H1 (cell line): ENCODE results near the gene OR51A4. TPM values are rescaled to one million over a fixed set of nuclear protein-coding genes. Genes with fewer than 3 reads are reported as not detected.

Experiments
- CTCF ChIA-PET: fragments of 300-600 bp; sonication (Branson Sonifier 250); formaldehyde crosslinking; loops from one replicate; lab custom pipeline; 2021; ENCODE audit not compliant: partially characterized antibody; lab: Charles Lee
- POLR2A ChIA-PET: fragments of 300-600 bp; sonication (Branson Sonifier 250); formaldehyde crosslinking; loops from one replicate; lab custom pipeline; 2021; ENCODE audit warnings: inconsistent platforms; ENCODE audit not compliant: partially characterized antibody; lab: Charles Lee
- DNase-seq, 2 experiments: peaks; one replicate each; pipeline versions ENCODE4 v3.0.0 to v3.0.0-alpha.2; 2010 to 2022; ENCODE audit warnings: low spot score in 2 of 2, low read depth in 1 of 2, mixed read lengths in 1 of 2
- FAIRE-seq: peaks from 2 replicates; lab custom pipeline; 2011; peaks lifted over from hg19 to GRCh38; lab: Jason Lieb, UNC
- H2AFZ ChIP-seq: 2 replicates; pipeline ENCODE4 v1.8.1; 2012; ENCODE audit warnings: low read length, inconsistent platforms
- H2AK5ac ChIP-seq: 2 replicates; pipeline ENCODE4 v1.6.1; 2013; ENCODE audit warnings: low read depth, low read length
- H2BK120ac ChIP-seq: replicated peaks from 2 replicates; pipeline ENCODE3; 2013; ENCODE audit warnings: low read depth, low read length, inconsistent platforms
- H2BK12ac ChIP-seq: 2 replicates; pipeline ENCODE4 v1.6.1; 2013; ENCODE audit warnings: low read depth, low read length
- H2BK15ac ChIP-seq: 2 replicates; pipeline ENCODE4 v1.6.1; 2013; ENCODE audit warnings: low read length
- H2BK20ac ChIP-seq: 2 replicates; pipeline ENCODE4 v1.6.1; 2013; ENCODE audit warnings: low read length
- H2BK5ac ChIP-seq: 2 replicates; pipeline ENCODE4 v1.6.1; 2013; ENCODE audit warnings: low read depth, low read length
- H3K14ac ChIP-seq: 2 replicates; pipeline ENCODE4 v1.6.1; 2013; ENCODE audit warnings: inconsistent platforms; ENCODE audit not compliant: insufficient read length
- H3K18ac ChIP-seq: 2 replicates; pipeline ENCODE4 v1.6.1; 2013; ENCODE audit warnings: low read length; ENCODE audit errors: extremely low read depth
- H3K23ac ChIP-seq: 2 replicates; pipeline ENCODE4 v1.6.1; 2013; ENCODE audit warnings: inconsistent platforms; ENCODE audit not compliant: insufficient read length
- H3K23me2 ChIP-seq: 2 replicates; pipeline ENCODE4 v1.6.1; 2013; ENCODE audit warnings: low read depth, low read length
- H3K27ac ChIP-seq: 2 replicates; pipeline ENCODE4 v1.6.1; 2011; ENCODE audit warnings: low read depth, low read length, inconsistent platforms
- H3K27me3 ChIP-seq, 4 experiments: replicated peaks in 1 of 4; 1 replicate in 1 of 4; 2 replicates in 3 of 4; pipeline versions ENCODE4 v1.6.1 to v1.8.1; 2011 to 2013; ENCODE audit warnings: low read length in 3 of 4, mild to moderate bottlenecking in 3 of 4, inconsistent platforms in 2 of 4, mixed read lengths in 2 of 4, moderate library complexity in 1 of 4; ENCODE audit not compliant: control insufficient read depth in 3 of 4, insufficient read depth in 3 of 4; ENCODE audit errors: extremely low read depth in 1 of 4
- H3K36me3 ChIP-seq, 4 experiments: 2 replicates each; pipeline versions ENCODE4 v1.6.1 to v1.8.1; 2011 to 2013; ENCODE audit warnings: mild to moderate bottlenecking in 4 of 4, low read length in 3 of 4, moderate library complexity in 2 of 4, control low read depth in 1 of 4, inconsistent platforms in 1 of 4; ENCODE audit not compliant: insufficient read depth in 4 of 4, control insufficient read depth in 2 of 4
- H3K4ac ChIP-seq: replicated peaks from 2 replicates; pipeline ENCODE3; 2013; ENCODE audit warnings: low read length, low read depth, mixed read lengths, inconsistent platforms; ENCODE audit not compliant: insufficient read length
- H3K4me1 ChIP-seq, 4 experiments: replicated peaks in 1 of 4; 1 replicate in 1 of 4; 2 replicates in 3 of 4; pipeline versions ENCODE4 v1.6.1 to v1.8.1; 2011 to 2013; ENCODE audit warnings: low read length in 3 of 4, inconsistent platforms in 2 of 4, mixed read lengths in 1 of 4; ENCODE audit not compliant: insufficient read depth in 4 of 4, control insufficient read depth in 3 of 4
- H3K4me2 ChIP-seq, 2 experiments: 2 replicates each; pipeline versions ENCODE4 v1.6.1 to v1.8.1; 2011 to 2013; ENCODE audit warnings: low read depth in 2 of 2, low read length in 2 of 2, control low read depth in 1 of 2, inconsistent platforms in 1 of 2, mild to moderate bottlenecking in 1 of 2; ENCODE audit not compliant: insufficient read depth in 1 of 2
- H3K4me3 ChIP-seq, 4 experiments: fragments of 200-600, 300-600 bp in 1 of 4; sonication (generic), shearing (Covaris generic), sonication (Bioruptor Twin) in 1 of 4; 2 replicates each; pipeline versions ENCODE4 v1.5.1 to v1.8.1; 2011 to 2016; ENCODE audit warnings: low read length in 4 of 4, low read depth in 3 of 4, control low read depth in 2 of 4, inconsistent platforms in 2 of 4, mild to moderate bottlenecking in 2 of 4, mixed read lengths in 1 of 4, moderate library complexity in 1 of 4; ENCODE audit not compliant: insufficient read depth in 2 of 4; ENCODE audit errors: extremely low read depth in 1 of 4
- H3K56ac ChIP-seq: replicated peaks from 2 replicates; pipeline ENCODE3; 2013; ENCODE audit warnings: low read depth, mild to moderate bottlenecking, mixed read lengths, low read length, inconsistent platforms; ENCODE audit not compliant: insufficient read length
- H3K79me1 ChIP-seq: 2 replicates; pipeline ENCODE4 v1.6.1; 2013; ENCODE audit warnings: low read depth, low read length, control low read depth
- H3K79me2 ChIP-seq, 2 experiments: 2 replicates each; pipeline versions ENCODE4 v1.6.1 to v1.8.1; 2012 to 2013; ENCODE audit warnings: low read length in 2 of 2, mild to moderate bottlenecking in 2 of 2, inconsistent platforms in 1 of 2; ENCODE audit not compliant: insufficient read depth in 2 of 2, control insufficient read depth in 1 of 2
- H3K9ac ChIP-seq, 4 experiments: replicated peaks in 1 of 4; 1 replicate in 1 of 4; 2 replicates in 3 of 4; pipeline versions ENCODE4 v1.6.1 to v1.8.1; 2011 to 2013; ENCODE audit warnings: low read depth in 3 of 4, low read length in 3 of 4, control low read depth in 2 of 4, mild to moderate bottlenecking in 2 of 4, moderate library complexity in 2 of 4, inconsistent platforms in 1 of 4; ENCODE audit errors: extremely low read depth in 1 of 4
- H3K9me3 ChIP-seq, 2 experiments: 2 replicates each; pipeline versions ENCODE4 v1.6.1 to v1.8.1; 2012 to 2013; ENCODE audit warnings: mild to moderate bottlenecking in 2 of 2, moderate library complexity in 2 of 2, control low read depth in 1 of 2, inconsistent platforms in 1 of 2, low read depth in 1 of 2, low read length in 1 of 2, mixed read lengths in 1 of 2; ENCODE audit not compliant: insufficient read depth in 2 of 2
- H4K20me1 ChIP-seq, 2 experiments: replicated peaks in 1 of 2; 2 replicates each; pipeline versions ENCODE3 to v1.8.1; 2011 to 2013; ENCODE audit warnings: inconsistent platforms in 2 of 2, low read length in 2 of 2, mild to moderate bottlenecking in 1 of 2; ENCODE audit not compliant: insufficient read depth in 2 of 2, control insufficient read depth in 1 of 2
- H4K5ac ChIP-seq: 2 replicates; pipeline ENCODE4 v1.6.1; 2013; ENCODE audit warnings: low read length, low read depth, mixed read lengths, inconsistent platforms; ENCODE audit not compliant: insufficient read length
- H4K8ac ChIP-seq: 2 replicates; pipeline ENCODE4 v1.8.0; 2013; ENCODE audit warnings: mild to moderate bottlenecking, moderate library complexity, low read length, inconsistent platforms; ENCODE audit not compliant: insufficient read depth; ENCODE audit errors: extremely low read depth
- H4K91ac ChIP-seq: replicated peaks from 2 replicates; pipeline ENCODE3; 2013; ENCODE audit warnings: low read length, mixed read lengths, inconsistent platforms; ENCODE audit not compliant: insufficient read length
- CBX5 ChIP-seq: fragments of 300-800, 300-1000 bp; sonication (generic); IDR thresholded peaks from 2 replicates; pipeline ENCODE4 v1.7.1; 2016; ENCODE audit warnings: antibody characterized with exemption, low read length, low read depth
- HDAC2 ChIP-seq, 2 experiments: fragments of 300-600 bp in 1 of 2; sonication (generic) in 1 of 2; IDR thresholded peaks; 2 replicates each; pipeline ENCODE4 v1.6.1; 2011 to 2012; ENCODE audit warnings: low read depth in 2 of 2, low read length in 2 of 2, mild to moderate bottlenecking in 2 of 2, moderate library complexity in 2 of 2, borderline replicate concordance in 1 of 2, inconsistent platforms in 1 of 2
- JUND ChIP-seq: IDR thresholded peaks from 2 replicates; pipeline ENCODE4 v1.6.1; 2011; ENCODE audit warnings: mild to moderate bottlenecking, improper control_type of control experiment, low read length
- KDM1A ChIP-seq: fragments of 200-600, 300-600 bp; sonication (generic); IDR thresholded peaks from 2 replicates; pipeline ENCODE4 v1.7.1; 2016; ENCODE audit warnings: mild to moderate bottlenecking, low read length, borderline replicate concordance
- SIRT6 ChIP-seq: IDR thresholded peaks from one replicate; pipeline ENCODE4 v1.7.1; 2012; ENCODE audit warnings: low read length, inconsistent platforms
- YY1 ChIP-seq: IDR thresholded peaks from 2 replicates; pipeline ENCODE4 v1.6.1; 2011; ENCODE audit warnings: low read depth, mild to moderate bottlenecking, low read length
- polyA plus RNA-seq, 7 experiments: library from polyadenylated mRNA; depleted of rRNA in 3 of 7; stranded (reverse) in 5 of 7; unstranded in 2 of 7; fragments of >200 nt in 5 of 7; fragments of 200-250 nt in 2 of 7; gene quantifications; 1 replicate in 5 of 7; 2 replicates in 1 of 7; 4 replicates in 1 of 7; pipeline versions ENCODE4 v1.2.1 to v1.2.3, GENCODE V29; 2011 to 2013; ENCODE audit warnings: missing spikeins in 2 of 7, mixed read lengths in 2 of 7
- total RNA-seq: library from RNA; stranded (reverse); fragmentation: NEBNext Ultra II Directional; extraction: Animal tissue kit (Norgen Biotek cat#: 25700); gene quantifications from 2 replicates; pipeline ENCODE4 v1.2.1, GENCODE V29; 2021

Gene OR51A4
- total and polyA plus RNA-seq, 2 of the 8 experiments (the other 6 are each of a cell fraction or from before 2014, with no cell fraction given) = not detected

DNA sequence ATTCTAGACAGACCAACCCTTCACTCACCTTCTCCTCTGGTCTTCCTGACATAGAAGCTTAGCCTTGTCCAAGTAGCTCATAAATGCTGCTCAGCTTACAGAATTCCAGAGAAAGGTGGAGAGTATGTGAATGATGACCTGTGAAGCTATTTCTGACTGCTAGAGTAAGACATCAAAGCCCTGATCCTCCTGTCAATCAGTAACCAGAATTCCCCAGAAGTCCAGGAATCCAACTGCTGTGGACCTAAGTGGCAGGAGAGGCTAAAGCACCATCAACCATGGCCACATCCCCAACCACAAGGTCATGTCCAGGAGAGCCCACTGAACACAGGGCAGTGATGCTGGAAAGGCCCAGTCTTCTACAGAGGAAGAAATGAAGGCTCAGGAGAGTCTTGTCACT is 30.8 kb downstream of the OR51A4 start:
- H3K23me2 ChIP-seq = no peaks in the 10 kb centered on the region; the same call in 1 of the 2 replicates
- FAIRE-seq = no peak
- H3K4me1 ChIP-seq = no peaks in the 10 kb centered on the region
- no peak overlapping the region for H3K4me3 ChIP-seq
- no peaks in the 10 kb centered on the region for H3K79me2 ChIP-seq
- H3K9me3 ChIP-seq = no peaks in the 10 kb centered on the region
- no peak overlapping the region for H2AK5ac ChIP-seq
- H3K9ac ChIP-seq = no peak overlapping the region
- no peaks in the 10 kb centered on the region for H3K36me3 ChIP-seq
- no peak overlapping the region for H3K18ac ChIP-seq
- H3K79me1 ChIP-seq = no peaks in the 10 kb centered on the region
- H3K14ac ChIP-seq = no peak overlapping the region
- no peak overlapping the region for H4K8ac ChIP-seq
- H4K91ac ChIP-seq = no peak overlapping the region
- no peaks in the 10 kb centered on the region for H3K27me3 ChIP-seq
- no peak overlapping the region for H2AFZ ChIP-seq
- no peak overlapping the region for H3K27ac ChIP-seq
- H4K5ac ChIP-seq = no peak overlapping the region
- H2BK120ac ChIP-seq = no peak overlapping the region
- H2BK12ac ChIP-seq = no peak overlapping the region
- H4K20me1 ChIP-seq = peaks cover 0 to 2% of the 10 kb centered on the region in 2 experiments
- no peak overlapping the region for H2BK15ac ChIP-seq
- ChIA-PET CTCF (interaction anchor here (1.3 to 1.6 kb wide), 3 partner anchors 12 to 279 kb away, joined by 3 read pairs; partner anchors contain the start of gene OR51D1), POLR2A (no interaction called here)
- DNase-seq = no peak
- no peak overlapping the region for H2BK5ac ChIP-seq
- H3K56ac ChIP-seq = no peak overlapping the region
- no peak overlapping the region for H3K23ac ChIP-seq
- no peak overlapping the region for H2BK20ac ChIP-seq
- H3K4me2 ChIP-seq = no peak overlapping the region
- H3K4ac ChIP-seq = no peak overlapping the region
- TF ChIP-seq KDM1A (no peak), SIRT6 (no peak), CBX5 (no peak), YY1 (no peak), HDAC2 (IDR thresholded peaks at IDR 0.05; ENCODE audit: borderline replicate concordance in 1 of 2, low read depth in 2 of 2, low read length in 2 of 2) (no peak), JUND (no peak)
